Activated naive CD8-positive, alpha-beta T cell (primary cell): ENCODE results near the gene PRRT3.

Experiments used
- H3K27ac Mint-ChIP-seq: one replicate; pipeline ENCODE4 v1.8.0; 2021; ENCODE audit warnings: mixed read lengths
- H3K27me3 Mint-ChIP-seq: one replicate; pipeline ENCODE4 v1.8.0; 2021; ENCODE audit warnings: mixed read lengths
- H3K36me3 Mint-ChIP-seq: one replicate; pipeline ENCODE4 v1.8.0; 2021; ENCODE audit warnings: mixed read lengths
- H3K4me1 Mint-ChIP-seq: one replicate; pipeline ENCODE4 v1.8.0; 2021; ENCODE audit warnings: low read depth, mixed read lengths
- H3K4me3 Mint-ChIP-seq: one replicate; pipeline ENCODE4 v1.8.0; 2021; ENCODE audit warnings: mild to moderate bottlenecking, mixed read lengths
- H3K9me3 Mint-ChIP-seq: one replicate; pipeline ENCODE4 v1.8.0; 2021; ENCODE audit warnings: low read depth, mixed read lengths

The PRRT3 gene

DNA sequence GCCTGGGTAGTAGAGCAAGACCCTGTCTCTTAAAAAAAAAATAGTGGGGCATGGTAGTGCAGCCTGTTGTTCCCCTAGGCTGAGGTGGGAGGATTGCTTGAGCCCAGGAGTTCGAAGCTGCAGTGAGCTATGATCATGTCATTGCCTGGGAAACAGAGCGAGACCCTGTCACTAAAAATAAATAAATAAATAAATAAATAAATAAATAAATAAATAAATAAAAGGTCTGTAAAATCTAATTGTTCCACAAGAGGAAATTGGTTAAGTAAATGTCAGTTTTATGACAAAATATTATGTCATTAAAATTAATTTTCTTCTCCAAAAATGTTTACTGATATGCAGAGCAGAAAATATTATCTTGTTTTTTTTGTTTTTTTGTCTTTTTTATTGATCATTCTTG, 13.2 kb downstream of the PRRT3 start:
- H3K27me3 Mint-ChIP-seq, result no peaks in the 10 kb centered on the region
- no peak overlapping the region for H3K4me3 Mint-ChIP-seq
- no peak overlapping the region for H3K27ac Mint-ChIP-seq
- H3K36me3 Mint-ChIP-seq, result peaks cover 6% of the 10 kb centered on the region
- H3K4me1 Mint-ChIP-seq, result peaks cover 24% of the 10 kb centered on the region
- no peaks in the 10 kb centered on the region for H3K9me3 Mint-ChIP-seq

DNA sequence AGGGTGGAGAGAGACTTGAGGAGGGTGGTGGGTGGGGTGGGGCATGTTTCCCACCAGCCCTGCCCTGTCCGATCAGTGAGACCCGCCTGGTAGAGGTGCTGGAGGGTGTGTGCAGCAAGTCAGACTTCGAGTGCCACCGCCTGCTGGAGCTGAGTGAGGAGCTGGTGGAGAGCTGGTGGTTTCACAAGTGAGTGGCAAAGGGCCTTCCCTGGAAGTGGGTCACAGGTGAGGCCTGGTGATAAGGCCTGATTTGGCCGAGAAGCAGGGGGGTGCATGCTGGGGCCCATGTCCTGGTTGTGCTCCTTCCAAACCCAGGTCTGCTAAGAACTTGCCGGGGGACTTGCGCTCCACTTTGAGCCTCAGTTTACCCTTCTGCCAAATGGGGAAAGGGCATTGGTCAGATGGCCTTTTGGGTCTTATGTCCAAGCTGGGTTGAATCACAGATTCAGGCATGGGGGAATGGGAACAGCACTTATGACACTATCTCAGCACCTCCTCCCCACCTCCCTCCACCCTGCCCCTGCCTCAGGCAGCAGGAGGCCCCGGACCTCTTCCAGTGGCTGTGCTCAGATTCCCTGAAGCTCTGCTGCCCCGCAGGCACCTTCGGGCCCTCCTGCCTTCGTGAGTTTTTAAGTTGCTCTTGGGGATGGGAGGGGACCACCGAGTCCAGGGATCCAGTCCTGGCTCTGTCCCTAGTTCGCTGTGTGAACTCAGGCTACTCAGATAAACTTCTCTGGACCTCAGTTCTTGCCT, 14.5 kb downstream of the PRRT3 start:
- no peaks in the 10 kb centered on the region for H3K9me3 Mint-ChIP-seq
- no peaks in the 10 kb centered on the region for H3K27me3 Mint-ChIP-seq
- peaks cover 6% of the 10 kb centered on the region for H3K36me3 Mint-ChIP-seq
- no peak overlapping the region for H3K4me3 Mint-ChIP-seq
- H3K4me1 Mint-ChIP-seq, result peaks cover 26% of the 10 kb centered on the region
- H3K27ac Mint-ChIP-seq, result no peak overlapping the region

DNA sequence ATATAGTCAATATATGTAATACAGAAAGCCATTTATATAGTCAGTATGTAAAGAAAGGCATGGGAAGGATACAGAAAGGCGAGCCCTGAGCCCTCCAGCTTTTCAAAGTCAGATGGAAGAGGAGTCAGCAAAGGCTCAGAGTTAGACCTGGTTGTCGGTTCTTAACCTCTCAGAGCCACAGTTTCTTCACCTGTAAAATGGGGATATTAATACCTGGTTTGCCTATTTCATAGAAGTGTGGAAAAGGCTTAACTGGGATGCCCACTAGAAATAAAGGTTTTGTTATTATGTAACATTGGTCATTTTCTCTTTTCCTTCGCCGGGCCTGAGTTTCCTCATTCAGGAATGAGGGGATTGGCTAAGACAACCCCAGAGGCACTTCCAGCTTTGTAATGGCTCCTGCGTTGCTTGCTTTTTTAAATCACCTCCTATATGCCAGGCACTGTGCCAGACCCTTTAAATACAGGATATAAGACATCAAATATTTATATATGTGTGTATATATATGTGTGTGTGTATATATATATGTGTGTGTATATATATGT, 16.2 kb downstream of the PRRT3 start:
- H3K4me3 Mint-ChIP-seq, result peak overlapping the region; percentile 97
- H3K27ac Mint-ChIP-seq, result no peak overlapping the region
- H3K27me3 Mint-ChIP-seq, result no peaks in the 10 kb centered on the region
- H3K9me3 Mint-ChIP-seq, result no peaks in the 10 kb centered on the region
- peaks cover 35% of the 10 kb centered on the region for H3K4me1 Mint-ChIP-seq
- peaks cover 4% of the 10 kb centered on the region for H3K36me3 Mint-ChIP-seq

DNA sequence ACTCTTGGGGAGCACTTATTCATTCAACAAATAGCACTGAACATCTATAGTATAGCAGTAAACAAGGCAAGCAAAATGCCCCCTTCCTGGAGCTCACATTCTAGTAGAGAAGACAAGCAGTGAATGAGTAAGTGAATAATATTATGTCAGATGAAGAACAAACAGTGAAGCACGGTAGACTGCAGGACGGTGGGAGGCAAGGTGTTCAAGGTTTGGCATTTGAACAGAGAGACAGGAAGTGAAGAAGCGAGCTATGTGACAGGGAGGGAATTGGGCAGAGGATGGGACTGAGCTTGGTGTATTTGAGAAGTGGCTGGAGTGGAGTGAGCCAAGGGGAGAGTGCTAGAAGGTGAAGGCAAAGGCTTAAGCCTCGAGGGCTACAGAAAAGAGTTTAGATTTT, 17.2 kb downstream of the PRRT3 start:
- peak overlapping the region; percentile 98 for H3K27ac Mint-ChIP-seq
- H3K27me3 Mint-ChIP-seq, result no peaks in the 10 kb centered on the region
- peaks cover 35% of the 10 kb centered on the region for H3K4me1 Mint-ChIP-seq
- H3K9me3 Mint-ChIP-seq, result no peaks in the 10 kb centered on the region
- H3K4me3 Mint-ChIP-seq, result peak overlapping the region; percentile 97
- peaks cover 4% of the 10 kb centered on the region for H3K36me3 Mint-ChIP-seq

DNA sequence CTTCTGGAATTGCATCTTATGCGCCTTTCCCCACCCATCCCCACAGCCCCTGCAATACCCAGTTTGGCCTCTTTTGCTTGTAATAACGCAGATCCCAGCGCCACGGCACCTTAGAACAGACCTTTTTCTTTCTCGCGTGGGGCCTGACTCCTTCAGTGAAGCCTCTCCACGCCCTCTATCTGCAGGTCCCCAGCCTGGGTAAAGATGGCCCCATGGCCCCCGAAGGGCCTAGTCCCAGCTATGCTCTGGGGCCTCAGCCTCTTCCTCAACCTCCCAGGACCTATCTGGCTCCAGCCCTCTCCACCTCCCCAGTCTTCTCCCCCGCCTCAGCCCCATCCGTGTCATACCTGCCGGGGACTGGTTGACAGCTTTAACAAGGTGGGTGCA, 18.0 kb downstream of the PRRT3 start:
- Mint-ChIP-seq H3K4me1 (peaks cover 35% of the 10 kb centered on the region), H3K27me3 (no peaks in the 10 kb centered on the region), H3K36me3 (peaks cover 4% of the 10 kb centered on the region), H3K9me3 (no peaks in the 10 kb centered on the region), H3K4me3 (peak overlapping the region; percentile 97), H3K27ac (peak overlapping the region; percentile 98)

DNA sequence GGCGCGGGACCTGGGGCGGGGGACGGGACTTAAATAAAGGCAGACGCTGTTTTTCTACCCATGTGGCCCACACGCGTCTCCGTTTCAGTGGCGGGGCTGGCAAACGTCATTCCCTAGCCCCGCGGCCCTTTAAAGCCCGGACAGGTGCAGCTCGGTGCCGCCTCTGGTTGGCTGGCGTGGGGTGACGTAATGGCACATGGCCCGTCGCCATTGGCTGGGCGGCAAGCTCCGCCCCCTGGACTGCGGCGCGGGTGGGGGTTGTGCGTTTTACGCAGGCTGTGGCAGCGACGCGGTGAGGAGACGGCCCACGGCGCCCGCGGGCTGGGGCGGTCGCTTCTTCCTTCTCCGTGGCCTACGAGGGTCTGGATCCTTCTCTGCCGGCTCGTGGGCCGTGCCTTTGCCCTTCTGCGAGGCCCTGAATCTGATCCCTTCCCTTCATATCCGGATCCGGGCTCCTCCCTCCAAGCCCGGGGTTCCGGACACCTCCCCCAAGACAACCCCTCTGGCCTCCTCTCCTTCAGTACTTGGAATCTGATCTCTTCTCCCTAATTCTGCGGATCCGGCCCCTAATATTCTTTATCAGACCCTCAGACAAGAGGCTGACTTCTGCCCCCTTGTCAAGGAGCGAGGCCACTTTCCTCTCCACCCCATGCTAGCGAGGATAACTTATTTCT, 18.5 kb downstream of the PRRT3 start, which contains the start of gene CRELD1:
Gene CRELD1, plus strand, starts transcription at position 274 of the 674 bp plus-strand sequence. CDS start 605 bp downstream, outside the sequence.
- no peaks in the 10 kb centered on the region for H3K9me3 Mint-ChIP-seq
- peaks cover 35% of the 10 kb centered on the region for H3K4me1 Mint-ChIP-seq
- H3K27me3 Mint-ChIP-seq, result no peaks in the 10 kb centered on the region
- peaks cover 4% of the 10 kb centered on the region for H3K36me3 Mint-ChIP-seq
- peak within 1 kb of the TSS; percentile 97 for H3K4me3 Mint-ChIP-seq
- peak within 1 kb of the TSS; percentile 98 for H3K27ac Mint-ChIP-seq

DNA sequence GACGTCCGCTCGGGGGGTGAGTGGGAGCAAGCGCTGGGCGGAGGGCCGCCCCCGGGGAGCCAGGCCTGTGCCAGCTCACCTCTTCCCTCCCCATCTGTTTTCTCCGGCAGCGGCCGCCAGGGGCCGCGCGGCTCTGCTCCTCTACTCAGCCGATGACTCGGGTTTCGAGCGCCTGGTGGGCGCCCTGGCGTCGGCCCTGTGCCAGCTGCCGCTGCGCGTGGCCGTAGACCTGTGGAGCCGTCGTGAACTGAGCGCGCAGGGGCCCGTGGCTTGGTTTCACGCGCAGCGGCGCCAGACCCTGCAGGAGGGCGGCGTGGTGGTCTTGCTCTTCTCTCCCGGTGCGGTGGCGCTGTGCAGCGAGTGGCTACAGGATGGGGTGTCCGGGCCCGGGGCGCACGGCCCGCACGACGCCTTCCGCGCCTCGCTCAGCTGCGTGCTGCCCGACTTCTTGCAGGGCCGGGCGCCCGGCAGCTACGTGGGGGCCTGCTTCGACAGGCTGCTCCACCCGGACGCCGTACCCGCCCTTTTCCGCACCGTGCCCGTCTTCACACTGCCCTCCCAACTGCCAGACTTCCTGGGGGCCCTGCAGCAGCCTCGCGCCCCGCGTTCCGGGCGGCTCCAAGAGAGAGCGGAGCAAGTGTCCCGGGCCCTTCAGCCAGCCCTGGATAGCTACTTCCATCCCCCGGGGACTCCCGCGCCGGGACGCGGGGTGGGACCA, 19.2 kb downstream of the PRRT3 start:
- Mint-ChIP-seq H3K27me3 (no peaks in the 10 kb centered on the region), H3K36me3 (peaks cover 4% of the 10 kb centered on the region)

DNA sequence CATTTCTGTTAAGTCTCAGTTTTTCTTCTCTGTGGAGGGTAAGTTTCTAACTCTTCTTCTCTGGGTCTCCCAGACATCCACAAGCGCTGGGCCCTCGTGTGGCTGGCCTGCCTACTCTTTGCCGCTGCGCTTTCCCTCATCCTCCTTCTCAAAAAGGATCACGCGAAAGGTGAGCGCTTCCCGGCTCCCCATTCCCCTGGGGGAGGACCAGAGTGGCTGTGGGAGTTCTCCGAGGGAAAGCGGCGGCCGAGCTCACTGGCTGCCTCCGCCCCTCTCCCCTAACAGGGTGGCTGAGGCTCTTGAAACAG, 19.7 kb downstream of the PRRT3 start:
- Mint-ChIP-seq H3K9me3 (no peaks in the 10 kb centered on the region), H3K27ac (peak overlapping the region; percentile 98), H3K4me3 (peak overlapping the region; percentile 97), H3K27me3 (no peaks in the 10 kb centered on the region), H3K4me1 (peaks cover 35% of the 10 kb centered on the region), H3K36me3 (peaks cover 4% of the 10 kb centered on the region)

More for the DNA sequence above, 19.2 kb downstream of the PRRT3 start:
- peaks cover 35% of the 10 kb centered on the region for H3K4me1 Mint-ChIP-seq
- peak overlapping the region; percentile 98 for H3K27ac Mint-ChIP-seq
- H3K9me3 Mint-ChIP-seq, result no peaks in the 10 kb centered on the region
- peak overlapping the region; percentile 97 for H3K4me3 Mint-ChIP-seq

DNA sequence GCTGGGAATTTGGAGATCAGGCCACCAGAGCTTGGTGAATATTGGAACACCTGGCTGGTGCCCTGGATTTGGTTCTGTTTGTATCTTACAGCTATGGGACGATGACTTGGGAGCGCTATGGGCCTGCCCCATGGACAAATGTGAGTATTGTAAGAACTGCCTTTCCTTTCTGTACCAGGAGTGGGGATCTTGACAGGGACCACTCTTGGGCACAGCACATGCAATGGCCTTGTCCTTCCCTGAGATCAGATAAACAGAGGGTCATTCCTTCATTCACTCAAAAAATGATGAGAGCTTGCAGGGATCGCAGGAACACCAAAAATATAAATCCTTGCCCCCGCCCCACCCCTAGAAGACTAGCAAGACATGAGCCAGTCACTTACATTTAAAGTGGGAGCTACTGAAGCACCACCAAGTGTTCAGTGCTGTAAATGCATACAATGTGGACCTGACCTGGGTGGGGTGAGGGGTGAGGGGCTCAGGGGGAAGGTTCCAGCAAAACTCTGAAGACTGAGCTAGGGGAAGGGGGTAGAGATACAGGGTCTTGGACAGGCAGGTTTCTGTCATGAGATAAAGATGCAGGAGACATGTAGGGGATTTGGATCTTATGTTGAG, 21.3 kb downstream of the PRRT3 start:
- Mint-ChIP-seq H3K36me3 (peaks cover 4% of the 10 kb centered on the region), H3K27ac (peak overlapping the region; percentile 46), H3K4me1 (peaks cover 31% of the 10 kb centered on the region), H3K4me3 (peak overlapping the region; percentile 46), H3K9me3 (no peaks in the 10 kb centered on the region), H3K27me3 (no peaks in the 10 kb centered on the region)

DNA sequence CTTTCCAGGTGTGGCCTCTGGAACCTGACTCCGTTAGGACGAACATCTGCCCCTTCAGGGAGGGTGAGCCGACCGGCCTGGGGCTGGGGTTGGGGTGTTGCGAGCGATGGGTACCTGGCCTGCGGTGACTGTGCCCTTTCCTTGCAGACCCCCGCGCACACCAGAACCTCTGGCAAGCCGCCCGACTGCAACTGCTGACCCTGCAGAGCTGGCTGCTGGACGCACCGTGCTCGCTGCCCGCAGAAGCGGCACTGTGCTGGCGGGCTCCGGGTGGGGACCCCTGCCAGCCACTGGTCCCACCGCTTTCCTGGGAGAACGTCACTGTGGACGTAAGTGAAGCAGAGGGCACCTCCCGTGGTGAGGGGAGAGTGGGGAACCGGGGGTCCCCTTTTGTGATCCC, 24.1 kb downstream of the PRRT3 start:
- no peak overlapping the region for H3K27ac Mint-ChIP-seq
- H3K4me3 Mint-ChIP-seq, result no peak overlapping the region
- no peaks in the 10 kb centered on the region for H3K27me3 Mint-ChIP-seq
- H3K9me3 Mint-ChIP-seq, result no peaks in the 10 kb centered on the region
- no peaks in the 10 kb centered on the region for H3K36me3 Mint-ChIP-seq
- H3K4me1 Mint-ChIP-seq, result peaks cover 9% of the 10 kb centered on the region

DNA sequence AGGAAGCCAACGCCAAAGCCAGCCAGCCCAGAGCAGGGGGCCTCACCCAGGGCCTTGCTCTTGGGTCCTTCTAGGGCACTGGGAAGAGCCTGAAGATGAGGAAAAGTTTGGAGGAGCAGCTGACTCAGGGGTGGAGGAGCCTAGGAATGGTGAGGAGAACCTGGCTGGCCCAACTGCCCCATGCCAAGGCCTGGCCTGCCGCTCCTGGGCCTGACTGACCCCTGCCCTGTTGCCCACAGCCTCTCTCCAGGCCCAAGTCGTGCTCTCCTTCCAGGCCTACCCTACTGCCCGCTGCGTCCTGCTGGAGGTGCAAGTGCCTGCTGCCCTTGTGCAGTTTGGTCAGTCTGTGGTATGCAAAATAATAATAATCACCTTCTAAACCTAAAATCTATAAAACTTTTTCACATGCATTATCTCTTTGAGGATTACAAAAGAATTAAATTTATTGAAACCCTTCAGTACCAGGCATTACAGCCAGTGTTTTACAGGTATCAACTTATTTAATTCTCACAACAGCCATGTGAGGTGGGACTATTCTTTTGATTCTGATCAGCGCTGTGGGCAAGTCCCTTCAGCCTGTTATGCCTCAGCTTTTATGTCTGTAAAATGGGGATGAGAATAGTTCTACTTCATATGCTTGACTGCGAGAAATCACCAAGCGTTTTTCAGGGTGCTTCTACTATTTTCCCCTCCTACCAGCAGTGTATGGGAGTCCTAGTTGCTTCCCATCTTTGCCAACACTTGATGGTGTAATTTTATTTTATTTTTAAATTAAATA, 33.8 kb downstream of the PRRT3 start:
- Mint-ChIP-seq H3K27ac (no peak overlapping the region), H3K4me3 (no peak overlapping the region), H3K27me3 (no peaks in the 10 kb centered on the region), H3K4me1 (peaks cover 9% of the 10 kb centered on the region), H3K9me3 (no peaks in the 10 kb centered on the region), H3K36me3 (no peaks in the 10 kb centered on the region)

DNA sequence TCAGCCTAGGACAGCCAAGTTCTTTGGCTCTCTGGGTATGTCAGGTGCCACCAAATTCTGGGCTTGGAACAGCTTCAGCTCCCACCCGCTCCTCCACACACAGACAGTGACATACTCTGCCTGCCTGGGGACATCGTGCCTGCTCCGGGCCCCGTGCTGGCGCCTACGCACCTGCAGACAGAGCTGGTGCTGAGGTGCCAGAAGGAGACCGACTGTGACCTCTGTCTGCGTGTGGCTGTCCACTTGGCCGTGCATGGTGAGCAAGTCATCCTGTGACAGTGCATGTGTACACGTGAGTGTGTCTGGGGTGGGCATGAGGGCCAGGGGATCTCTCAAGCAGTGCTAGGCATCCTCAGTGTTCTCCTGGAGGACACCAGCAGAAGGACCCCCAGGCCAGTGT, 34.4 kb downstream of the PRRT3 start:
- no peaks in the 10 kb centered on the region for H3K36me3 Mint-ChIP-seq
- peaks cover 9% of the 10 kb centered on the region for H3K4me1 Mint-ChIP-seq
- no peak overlapping the region for H3K4me3 Mint-ChIP-seq
- no peaks in the 10 kb centered on the region for H3K27me3 Mint-ChIP-seq
- no peak overlapping the region for H3K27ac Mint-ChIP-seq
- H3K9me3 Mint-ChIP-seq, result no peaks in the 10 kb centered on the region

DNA sequence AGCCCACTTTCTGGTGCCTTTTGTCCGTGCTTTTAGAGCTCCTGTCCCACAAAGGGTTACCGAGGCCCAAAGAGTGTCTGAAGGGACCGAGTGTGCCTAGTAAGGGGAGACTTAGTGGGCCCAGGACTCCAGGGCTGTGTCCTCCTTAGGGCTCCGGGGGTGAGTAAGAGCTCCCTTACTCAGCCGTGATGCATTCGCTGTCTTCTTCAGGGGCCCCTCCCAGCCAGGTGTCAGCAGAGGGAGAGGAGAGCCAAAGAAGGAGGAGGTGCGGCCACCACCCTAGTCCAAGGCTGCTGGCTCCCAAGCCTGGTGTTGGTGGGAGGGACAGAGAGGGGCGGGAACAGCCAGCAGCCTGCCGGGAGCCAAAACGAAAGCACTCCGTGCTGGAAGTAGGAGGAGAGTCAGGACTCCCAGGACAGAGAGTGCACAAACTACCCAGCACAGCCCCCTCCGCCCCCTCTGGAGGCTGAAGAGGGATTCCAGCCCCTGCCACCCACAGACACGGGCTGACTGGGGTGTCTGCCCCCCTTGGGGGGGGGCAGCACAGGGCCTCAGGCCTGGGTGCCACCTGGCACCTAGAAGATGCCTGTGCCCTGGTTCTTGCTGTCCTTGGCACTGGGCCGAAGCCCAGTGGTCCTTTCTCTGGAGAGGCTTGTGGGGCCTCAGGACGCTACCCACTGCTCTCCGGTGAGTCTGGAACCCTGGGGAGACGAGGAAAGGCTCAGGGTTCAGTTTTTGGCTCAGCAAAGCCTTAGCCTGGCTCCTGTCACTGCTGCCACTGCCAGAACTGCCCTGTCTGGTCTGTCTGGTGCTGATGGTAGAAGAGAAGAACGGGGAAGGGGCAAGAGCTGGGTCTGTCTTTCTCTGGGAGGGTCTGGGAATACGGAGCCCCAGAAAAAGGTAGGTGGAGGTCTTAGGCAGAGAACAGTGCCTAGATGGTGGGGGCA, 35.2 kb downstream of the PRRT3 start, which contains the start of gene IL17RC:
Gene IL17RC, plus strand, starts transcription at position 365 of the 947 bp plus-strand sequence. Its CDS starts 218 bp downstream, at position 583.
- Mint-ChIP-seq H3K27me3 (peaks cover 2% of the 10 kb centered on the region), H3K9me3 (no peaks in the 10 kb centered on the region), H3K4me1 (peaks cover 14% of the 10 kb centered on the region), H3K27ac (no peak within 1 kb of the TSS), H3K36me3 (peaks cover 2% of the 10 kb centered on the region), H3K4me3 (peak within 1 kb of the TSS; percentile 74)
